IPS-18a (cell line): Measurements from ENCODE around the gene FBXW8.

ENCODE experiments used
- H3K27ac ChIP-seq: one replicate; pipeline ENCODE4 v1.5.1; 2013; ENCODE audit warnings: low read length
- H3K27me3 ChIP-seq: one replicate; pipeline ENCODE4 v1.6.1; 2013; ENCODE audit warnings: mild to moderate bottlenecking, low read length; ENCODE audit not compliant: control insufficient read depth, insufficient read depth
- H3K36me3 ChIP-seq: one replicate; pipeline ENCODE4 v1.6.1; 2013; ENCODE audit warnings: low read depth, low read length; ENCODE audit not compliant: control insufficient read depth
- H3K4me1 ChIP-seq: one replicate; pipeline ENCODE4 v1.6.1; 2013; ENCODE audit warnings: low read depth, low read length; ENCODE audit not compliant: control insufficient read depth
- H3K4me3 ChIP-seq: one replicate; pipeline ENCODE4 v1.5.1; 2013; ENCODE audit warnings: low read length
- H3K9ac ChIP-seq: one replicate; pipeline ENCODE4 v1.6.1; 2013; ENCODE audit warnings: mild to moderate bottlenecking, low read length, moderate library complexity
- H3K9me3 ChIP-seq: one replicate; pipeline ENCODE4 v1.6.1; 2013; ENCODE audit warnings: low read depth, low read length; ENCODE audit not compliant: control insufficient read depth

FBXW8 gene

GRCh38 chr12:116969615-116970585 lies 59.1 kb downstream of the FBXW8 start:
- Histone ChIP-seq H3K36me3 (peaks cover 6% of the 10 kb centered on the region), H3K27ac (no peak overlapping the region), H3K27me3 (no peaks in the 10 kb centered on the region), H3K9ac (no peak overlapping the region), H3K9me3 (no peaks in the 10 kb centered on the region), H3K4me3 (no peak overlapping the region), H3K4me1 (peaks cover 3% of the 10 kb centered on the region)

GRCh38 chr12:116971222-116971621 lies 60.5 kb downstream of the FBXW8 start:
- no peak overlapping the region for H3K4me3 ChIP-seq
- no peak overlapping the region for H3K27ac ChIP-seq
- no peaks in the 10 kb centered on the region for H3K9me3 ChIP-seq
- H3K4me1 ChIP-seq: peaks cover 3% of the 10 kb centered on the region
- H3K27me3 ChIP-seq: no peaks in the 10 kb centered on the region
- H3K9ac ChIP-seq: no peak overlapping the region
- H3K36me3 ChIP-seq: peaks cover 1% of the 10 kb centered on the region

GRCh38 chr12:116975779-116976393 lies 65.1 kb downstream of the FBXW8 start:
- Histone ChIP-seq H3K27me3 (no peaks in the 10 kb centered on the region), H3K9ac (no peak overlapping the region), H3K36me3 (no peaks in the 10 kb centered on the region), H3K4me1 (no peaks in the 10 kb centered on the region), H3K27ac (no peak overlapping the region), H3K4me3 (no peak overlapping the region), H3K9me3 (no peaks in the 10 kb centered on the region)

GRCh38 chr12:116977465-116978380 lies 67.0 kb downstream of the FBXW8 start:
- H3K9me3 ChIP-seq: no peaks in the 10 kb centered on the region
- H3K4me1 ChIP-seq: peaks cover 1% of the 10 kb centered on the region
- no peaks in the 10 kb centered on the region for H3K36me3 ChIP-seq
- H3K4me3 ChIP-seq: no peak overlapping the region
- no peaks in the 10 kb centered on the region for H3K27me3 ChIP-seq
- H3K9ac ChIP-seq: no peak overlapping the region
- no peak overlapping the region for H3K27ac ChIP-seq

- no peak overlapping the region for H3K4me3 ChIP-seq
- H3K9me3 ChIP-seq: no peaks in the 10 kb centered on the region
- H3K36me3 ChIP-seq: no peaks in the 10 kb centered on the region
- no peaks in the 10 kb centered on the region for H3K27me3 ChIP-seq
- H3K4me1 ChIP-seq: peaks cover 6% of the 10 kb centered on the region
- H3K27ac ChIP-seq: no peak overlapping the region
- H3K9ac ChIP-seq: no peak overlapping the region
These were observed 68.2 kb downstream of the FBXW8 start for GRCh38 chr12:116978791-116979508.

- H3K9ac ChIP-seq: no peak overlapping the region
- H3K27ac ChIP-seq: no peak overlapping the region
- H3K9me3 ChIP-seq: no peaks in the 10 kb centered on the region
- H3K27me3 ChIP-seq: no peaks in the 10 kb centered on the region
- H3K36me3 ChIP-seq: no peaks in the 10 kb centered on the region
- peaks cover 6% of the 10 kb centered on the region for H3K4me1 ChIP-seq
- H3K4me3 ChIP-seq: no peak overlapping the region
These were observed 69.3 kb downstream of the FBXW8 start for GRCh38 chr12:116980083-116980482.

- H3K4me3 ChIP-seq: no peak overlapping the region
- no peaks in the 10 kb centered on the region for H3K27me3 ChIP-seq
- H3K4me1 ChIP-seq: peaks cover 6% of the 10 kb centered on the region
- H3K36me3 ChIP-seq: no peaks in the 10 kb centered on the region
- no peaks in the 10 kb centered on the region for H3K9me3 ChIP-seq
- no peak overlapping the region for H3K27ac ChIP-seq
- H3K9ac ChIP-seq: no peak overlapping the region
These were observed 72.2 kb downstream of the FBXW8 start for GRCh38 chr12:116982791-116983411.

- Histone ChIP-seq H3K27ac (no peak overlapping the region), H3K4me1 (peaks cover 6% of the 10 kb centered on the region), H3K27me3 (no peaks in the 10 kb centered on the region), H3K4me3 (no peak overlapping the region), H3K9ac (no peak overlapping the region), H3K9me3 (no peaks in the 10 kb centered on the region), H3K36me3 (peaks cover 2% of the 10 kb centered on the region)
These were observed 73.3 kb downstream of the FBXW8 start for GRCh38 chr12:116984098-116984497.

GRCh38 chr12:116990329-116990728 lies 79.6 kb downstream of the FBXW8 start:
- no peaks in the 10 kb centered on the region for H3K4me1 ChIP-seq
- no peaks in the 10 kb centered on the region for H3K27me3 ChIP-seq
- H3K36me3 ChIP-seq: peaks cover 10% of the 10 kb centered on the region
- no peak overlapping the region for H3K9ac ChIP-seq
- H3K9me3 ChIP-seq: no peaks in the 10 kb centered on the region
- no peak overlapping the region for H3K4me3 ChIP-seq
- no peak overlapping the region for H3K27ac ChIP-seq

- Histone ChIP-seq H3K4me1 (no peaks in the 10 kb centered on the region), H3K9me3 (no peaks in the 10 kb centered on the region), H3K4me3 (no peak overlapping the region), H3K27ac (no peak overlapping the region), H3K9ac (no peak overlapping the region), H3K27me3 (no peaks in the 10 kb centered on the region), H3K36me3 (peaks cover 10% of the 10 kb centered on the region)
These were observed 80.5 kb downstream of the FBXW8 start for GRCh38 chr12:116990971-116991966.
